NCI-H774 (cell line): ENCODE measurements around the gene TMCO2.
"Not testable (repeated sequence)": the region's sequence is repeated elsewhere in the genome, so short reads cannot be mapped to it uniquely, and the experiment has no call there.

ENCODE experiments used
- DNase-seq: peaks from one replicate; lab custom pipeline; 2025; lab: John Stamatoyannopoulos, UW

TMCO2 gene

DNA sequence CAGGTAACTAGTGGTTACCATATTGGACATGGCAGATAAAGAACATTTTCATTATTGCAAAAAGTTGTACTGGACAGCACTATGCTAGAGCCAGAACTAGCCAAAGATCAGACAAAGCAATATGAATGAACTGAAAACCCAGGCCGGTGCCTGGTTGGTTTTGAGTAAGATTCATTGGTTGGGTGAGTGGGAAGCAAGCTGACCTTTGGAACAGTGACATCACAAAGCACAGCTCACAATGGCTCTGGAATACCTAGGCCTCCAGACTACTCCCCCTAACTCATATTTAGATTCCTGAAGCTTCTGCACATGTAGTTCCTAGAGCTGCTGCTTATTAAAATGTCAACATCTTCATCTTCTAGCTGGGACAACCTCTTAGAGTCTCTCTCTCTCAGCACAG is at the start of gene TMCO2:
Gene TMCO2, plus strand, starts transcription at position 283 of the 400 bp plus-strand sequence. Its CDS starts 57 bp downstream, at position 340.
- DNase-seq = no peak

DNA sequence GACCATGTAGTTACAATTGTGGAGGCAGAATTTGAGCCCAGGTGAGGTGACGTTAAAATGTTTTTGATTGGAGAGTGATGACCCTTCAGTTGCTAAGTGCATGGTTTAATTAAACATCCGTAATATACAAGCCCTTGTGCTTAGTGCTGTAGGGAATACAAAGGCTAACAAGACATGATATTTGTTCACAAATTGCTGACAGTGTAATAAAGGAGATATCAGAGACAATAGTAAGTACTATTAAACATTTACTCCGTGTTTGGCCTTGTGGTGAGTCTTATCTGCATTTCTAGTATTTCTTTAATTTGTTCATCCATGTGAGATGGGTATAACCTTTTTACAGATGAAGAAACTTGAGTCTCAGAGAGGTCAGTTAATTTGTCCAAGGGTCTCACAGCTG is 48.6 kb upstream of the TMCO2 start:
- DNase-seq = peak; percentile 44

- DNase-seq = no peak
These were observed 42.9 kb upstream of the TMCO2 start for GRCh38 chr1:40204856-40205255.

- no peak for DNase-seq
These were observed 37.1 kb upstream of the TMCO2 start for GRCh38 chr1:40210511-40211204.

GRCh38 chr1:40218333-40218732 is 29.4 kb upstream of the TMCO2 start:
- no peak for DNase-seq

DNA sequence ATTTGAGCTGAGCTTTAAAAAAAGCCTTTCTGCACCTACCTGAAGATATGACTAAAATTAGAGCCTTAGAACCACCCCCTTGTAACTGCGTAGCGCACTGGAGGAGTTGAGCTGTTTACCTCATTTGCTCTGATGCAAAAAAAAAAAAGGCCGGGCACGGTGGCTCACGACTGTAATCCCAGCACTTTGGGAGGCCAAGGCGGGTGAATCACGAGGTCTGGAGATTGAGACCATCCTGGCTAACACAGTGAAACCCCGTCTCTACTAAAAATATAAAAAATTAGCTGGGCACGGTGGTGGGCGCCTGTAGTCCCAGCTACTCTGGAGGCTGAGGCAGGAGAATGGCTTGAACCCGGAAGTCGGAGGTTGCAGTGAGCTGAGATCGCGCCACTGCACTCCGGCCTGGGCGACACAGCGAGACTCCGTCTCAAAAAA is 26.2 kb upstream of the TMCO2 start:
- DNase-seq = not testable (repeated sequence)

- no peak for DNase-seq
These were observed 25.6 kb upstream of the TMCO2 start for GRCh38 chr1:40221977-40222772.

DNA sequence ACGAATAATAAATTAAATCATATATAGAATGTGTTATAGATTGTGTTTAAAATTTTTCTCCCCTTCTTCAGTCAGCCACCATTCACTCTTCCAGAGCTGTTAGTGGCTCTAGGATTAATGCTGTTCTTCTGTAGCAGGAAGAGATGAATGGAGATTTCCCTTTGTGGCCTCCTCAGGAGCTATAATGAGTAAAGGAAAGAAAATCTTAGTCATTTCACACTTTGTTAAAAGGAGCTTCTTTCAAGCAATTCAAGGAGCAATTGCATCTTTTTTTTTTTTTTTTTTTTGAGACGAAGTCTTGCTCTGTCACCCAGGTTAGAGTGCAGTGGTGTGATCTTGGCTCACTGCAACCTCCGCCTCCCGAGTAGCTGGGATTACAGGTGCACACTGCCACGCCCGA is 23.7 kb upstream of the TMCO2 start:
- no peak for DNase-seq

- no peak for DNase-seq
These were observed 21.5 kb upstream of the TMCO2 start for GRCh38 chr1:40226192-40226591.

- DNase-seq = no peak
These were observed 15.3 kb upstream of the TMCO2 start for GRCh38 chr1:40232444-40232843.

GRCh38 chr1:40239626-40240025 is 8.1 kb upstream of the TMCO2 start:
- DNase-seq = no peak

DNA sequence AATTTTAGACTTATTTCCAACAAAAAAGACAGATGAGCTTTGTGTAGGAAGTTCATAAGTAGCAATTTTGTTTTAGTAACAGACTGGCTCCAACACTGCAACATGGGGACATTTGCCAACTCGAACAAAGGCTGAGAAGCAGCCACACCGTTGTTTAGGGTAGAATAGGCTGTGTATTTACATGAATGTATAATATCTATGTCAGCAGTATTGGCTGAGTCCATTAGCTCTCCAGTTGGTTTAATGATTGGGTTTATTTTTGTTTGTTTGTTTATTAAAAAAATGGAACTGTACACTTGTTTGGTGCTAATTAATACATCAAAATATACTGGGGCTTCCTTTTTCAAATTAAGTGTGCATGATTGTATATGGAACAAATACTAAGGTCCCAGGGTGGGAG is 7.3 kb upstream of the TMCO2 start:
- no peak for DNase-seq

- DNase-seq = no peak
These were observed 6.4 kb upstream of the TMCO2 start for GRCh38 chr1:40241362-40241761.

DNA sequence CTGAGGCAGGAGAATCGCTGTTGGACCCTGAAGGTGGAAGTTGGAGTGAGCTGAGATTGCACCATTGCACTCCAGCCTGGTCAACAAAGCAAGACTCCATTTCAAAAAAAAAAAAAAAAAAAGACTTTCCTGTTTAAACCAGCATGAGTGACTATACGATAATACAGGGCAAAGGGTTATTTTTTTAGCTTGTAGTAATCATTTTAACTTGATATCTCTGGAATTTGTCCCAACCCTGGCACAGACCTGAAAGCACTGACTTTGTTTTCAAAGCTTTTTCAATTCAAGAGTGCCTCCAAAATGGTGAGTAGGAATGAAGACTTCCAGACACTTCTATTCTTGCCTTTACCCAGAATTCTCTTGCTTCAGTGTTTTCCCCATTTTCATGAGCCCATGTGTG is 4.4 kb upstream of the TMCO2 start:
- no peak for DNase-seq

DNA sequence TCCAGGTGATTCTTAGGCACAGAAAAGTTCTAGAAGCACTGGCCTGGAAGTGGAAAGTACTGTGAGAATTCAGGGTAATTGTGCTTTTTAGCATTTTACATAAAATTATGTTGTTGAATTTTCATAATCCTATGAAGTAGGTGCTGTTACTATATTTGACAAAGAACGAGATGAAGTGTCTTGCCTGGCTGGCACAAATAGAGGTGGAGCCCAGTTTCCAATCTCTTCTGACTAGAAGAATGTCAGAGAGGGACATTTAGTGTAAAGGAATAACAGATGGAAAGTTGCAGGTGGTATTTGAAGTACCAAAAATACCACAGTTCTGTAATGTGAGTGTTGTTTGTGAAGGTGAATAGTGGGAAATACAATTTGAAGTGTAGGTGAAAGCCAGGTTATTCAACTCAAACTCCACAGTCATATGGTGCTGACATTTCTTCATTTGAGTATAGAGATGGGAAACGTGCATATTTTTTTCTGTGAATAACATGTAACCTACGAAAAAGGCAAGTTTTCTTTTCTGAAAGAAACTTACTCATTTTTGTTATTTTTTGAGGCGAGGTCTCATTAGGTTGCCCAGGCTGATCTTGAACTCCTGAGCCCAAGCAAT is 3.5 kb upstream of the TMCO2 start:
- DNase-seq = no peak

GRCh38 chr1:40245686-40246085 is 2.1 kb upstream of the TMCO2 start:
- DNase-seq = no peak

GRCh38 chr1:40248412-40248811 is 675 bp downstream of the TMCO2 start:
- no peak for DNase-seq

GRCh38 chr1:40251456-40251855 is 3.7 kb downstream of the TMCO2 start:
- no peak for DNase-seq

DNA sequence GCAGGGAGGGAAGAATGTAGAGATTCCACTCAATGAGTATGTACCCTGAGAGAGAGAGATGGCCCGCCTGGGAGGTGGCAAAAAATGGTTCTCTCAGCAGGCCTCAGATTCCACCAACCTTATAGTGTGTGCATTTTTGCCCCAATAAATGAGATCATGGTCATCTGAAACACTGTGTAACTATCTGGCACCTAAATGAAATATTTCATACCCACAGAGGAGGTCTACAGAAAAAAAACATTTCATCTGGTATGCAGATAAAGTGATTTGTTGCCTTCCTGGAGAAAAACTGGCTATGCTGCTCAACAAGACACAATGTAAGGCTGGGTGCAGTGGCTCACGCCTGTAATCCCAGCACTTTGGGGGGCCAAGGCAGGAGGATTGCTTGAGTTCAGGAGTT is 4.9 kb downstream of the TMCO2 start:
- no peak for DNase-seq

- DNase-seq = no peak
These were observed 7.5 kb downstream of the TMCO2 start for GRCh38 chr1:40255231-40255630.

- no peak for DNase-seq
These were observed 8.8 kb downstream of the TMCO2 start for GRCh38 chr1:40256401-40257084.

DNA sequence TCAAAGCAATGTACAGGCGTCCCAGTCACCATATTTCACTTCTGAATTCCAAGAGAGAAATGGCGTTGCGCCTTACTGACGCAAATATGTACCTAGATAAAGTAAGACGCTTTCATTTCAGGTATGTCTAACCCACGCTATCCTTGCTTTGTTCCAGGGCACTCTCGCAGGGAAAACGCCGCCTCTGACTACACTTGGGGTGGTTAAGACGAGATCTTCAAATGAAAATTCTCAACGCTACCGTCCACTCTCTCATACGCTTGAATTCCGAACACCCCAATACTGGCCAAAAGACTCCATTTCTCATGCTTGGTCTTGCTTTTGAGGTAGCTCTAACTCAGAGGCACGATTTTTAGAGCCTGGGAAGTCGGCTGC is 9.6 kb downstream of the TMCO2 start:
- DNase-seq = peak; percentile 66
